Esophagus squamous epithelium (tissue), 4 donors: ENCODE results near the gene TSHZ2.

Experiments used
- CTCF ChIP-seq, 6 experiments: fragments of 450-650 bp in 4 of 6; fragments of 200-600 bp in 2 of 6; sonication (generic) in 2 of 6; IDR thresholded peaks; one replicate each; pipeline ENCODE4 v1.5.1; 2016 to 2019; ENCODE audit warnings: antibody characterized with exemption in 6 of 6, mild to moderate bottlenecking in 4 of 6, moderate library complexity in 4 of 6
- POLR2A ChIP-seq, 4 donors: fragments of 450-650 bp; IDR thresholded peaks; one replicate each; pipeline ENCODE4 v1.6.1; 2017; ENCODE audit warnings: antibody characterized with exemption in 4 of 4, mild to moderate bottlenecking in 4 of 4, moderate library complexity in 3 of 4

- no peak for TF ChIP-seq POLR2A (IDR thresholded peaks at IDR 0.05)
- TF ChIP-seq CTCF (IDR thresholded peaks at IDR 0.05), result no peak
Measured at GRCh38 chr20:53428996-53429395, 456.8 kb downstream of the TSHZ2 start.
